HepG2 (cell line): ENCODE results near the gene MEPE.

ENCODE experiments used
- ARNT ChIP-seq: fragments of 450-650 bp; IDR thresholded peaks from 2 replicates; pipeline ENCODE4 v1.6.1; 2017
- CHD4 ChIP-seq: fragments of 200-600 bp; sonication (generic); IDR thresholded peaks from 2 replicates; pipeline ENCODE4 v1.7.0; 2017; ENCODE audit warnings: mild to moderate bottlenecking, low read length, borderline replicate concordance
- CTCF ChIP-seq: sonication (generic); formaldehyde crosslinking; IDR thresholded peaks from 2 replicates; pipeline ENCODE4 v1.5.0; 2020; ENCODE audit warnings: mild to moderate bottlenecking, missing genetic modification reagents, moderate library complexity
- DMTF1 ChIP-seq: sonication (generic); formaldehyde crosslinking; IDR thresholded peaks from 2 replicates; pipeline ENCODE4 v1.4.0; 2020; ENCODE audit warnings: mild to moderate bottlenecking, missing genetic modification reagents
- EP300 ChIP-seq, 3 experiments: sonication (generic) in 1 of 3; formaldehyde crosslinking in 1 of 3; IDR thresholded peaks; 2 replicates each; pipeline versions ENCODE4 v1.5.1 to v1.6.1; 2011 to 2020; ENCODE audit warnings: low read depth in 2 of 3, low read length in 2 of 3, borderline replicate concordance in 1 of 3, improper control_type of control experiment in 1 of 3, mild to moderate bottlenecking in 1 of 3, missing genetic modification reagents in 1 of 3, moderate library complexity in 1 of 3
- GABPA ChIP-seq, 2 experiments: IDR thresholded peaks; 2 replicates each; pipeline ENCODE4 v1.6.1; 2011 to 2016; ENCODE audit warnings: low read depth in 2 of 2, low read length in 1 of 2, missing biosample characterization in 1 of 2, missing genetic modification characterization in 1 of 2
- YY1 ChIP-seq: IDR thresholded peaks from 2 replicates; pipeline ENCODE4 v1.6.1; 2011; ENCODE audit warnings: low read length, low read depth, moderate library complexity, mild to moderate bottlenecking; ENCODE audit not compliant: insufficient read depth, insufficient replicate concordance
- TF ChIP-seq, protein P1 (sequence below): sonication (generic); formaldehyde crosslinking; IDR thresholded peaks from 2 replicates; pipeline ENCODE4 v1.5.0; 2020; ENCODE audit warnings: mild to moderate bottlenecking, low read depth, missing genetic modification reagents, borderline replicate concordance
- TF ChIP-seq, protein P2 (sequence below): sonication (generic); formaldehyde crosslinking; IDR thresholded peaks from 2 replicates; pipeline ENCODE4 v1.8.1; 2023; ENCODE audit warnings: mild to moderate bottlenecking, inconsistent platforms, moderate library complexity, missing genetic modification reagents, borderline replicate concordance
- TF ChIP-seq, protein P3 (sequence below): sonication (generic); formaldehyde crosslinking; IDR thresholded peaks from 2 replicates; pipeline ENCODE4 v1.5.1; 2020; ENCODE audit warnings: mild to moderate bottlenecking, missing genetic modification reagents, moderate library complexity
- TF ChIP-seq, protein P4 (sequence below): sonication (generic); formaldehyde crosslinking; IDR thresholded peaks from 2 replicates; pipeline ENCODE4 v1.4.0; 2020; ENCODE audit warnings: low read depth, mild to moderate bottlenecking, missing genetic modification reagents

DNA sequence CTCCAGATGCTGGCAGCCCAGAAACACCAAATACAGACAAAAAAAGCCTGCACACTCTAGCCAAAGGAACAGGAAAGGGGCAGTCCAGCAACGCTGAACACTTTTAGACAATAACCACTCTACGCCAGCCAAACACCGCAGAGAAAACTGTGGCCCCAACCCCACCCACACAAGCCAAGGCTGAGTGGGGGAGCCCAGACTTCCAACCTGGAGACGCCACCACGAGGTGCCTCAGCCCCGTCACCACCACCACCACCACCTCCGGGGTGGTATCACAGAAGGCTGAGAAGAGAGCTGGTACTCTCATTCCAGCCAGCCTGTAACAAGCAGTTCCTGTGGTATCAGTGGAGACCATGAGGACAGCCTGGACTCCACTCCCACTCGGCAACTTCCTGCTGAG lies 22.8 kb downstream of the MEPE start:
- TF ChIP-seq, protein P1, sequence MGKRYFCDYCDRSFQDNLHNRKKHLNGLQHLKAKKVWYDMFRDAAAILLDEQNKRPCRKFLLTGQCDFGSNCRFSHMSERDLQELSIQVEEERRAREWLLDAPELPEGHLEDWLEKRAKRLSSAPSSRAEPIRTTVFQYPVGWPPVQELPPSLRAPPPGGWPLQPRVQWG = no peak
- TF ChIP-seq, protein P2, sequence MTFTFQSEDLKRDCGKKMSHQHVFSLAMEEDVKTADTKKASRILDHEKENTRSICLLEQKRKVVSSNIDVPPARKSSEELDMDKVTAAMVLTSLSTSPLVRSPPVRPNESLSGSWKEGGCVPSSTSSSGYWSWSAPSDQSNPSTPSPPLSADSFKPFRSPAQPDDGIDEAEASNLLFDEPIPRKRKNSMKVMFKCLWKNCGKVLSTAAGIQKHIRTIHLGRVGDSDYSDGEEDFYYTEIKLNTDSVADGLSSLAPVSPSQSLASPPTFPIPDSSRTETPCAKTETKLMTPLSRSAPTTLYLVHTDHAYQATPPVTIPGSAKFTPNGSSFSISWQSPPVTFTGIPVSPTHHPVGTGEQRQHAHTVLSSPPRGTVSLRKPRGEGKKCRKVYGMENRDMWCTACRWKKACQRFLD = no peak
- TF ChIP-seq GABPA (IDR thresholded peaks at IDR 0.05; ENCODE audit: low read depth, low read length) (no peak), GABPA (CRISPR knock-in tag; IDR thresholded peaks at IDR 0.05; ENCODE audit: low read depth) (no peak), YY1 (no peak), CTCF (CRISPR knock-in tag) (no peak), EP300 (IDR thresholded peaks at IDR 0.05; ENCODE audit: low read depth in 2 of 2, low read length in 2 of 2) (no peak), EP300 (CRISPR knock-in tag; IDR thresholded peaks at IDR 0.05; ENCODE audit: borderline replicate concordance) (no peak), CHD4 (no peak), ARNT (no peak), DMTF1 (CRISPR knock-in tag) (no peak)
- TF ChIP-seq, protein P3, sequence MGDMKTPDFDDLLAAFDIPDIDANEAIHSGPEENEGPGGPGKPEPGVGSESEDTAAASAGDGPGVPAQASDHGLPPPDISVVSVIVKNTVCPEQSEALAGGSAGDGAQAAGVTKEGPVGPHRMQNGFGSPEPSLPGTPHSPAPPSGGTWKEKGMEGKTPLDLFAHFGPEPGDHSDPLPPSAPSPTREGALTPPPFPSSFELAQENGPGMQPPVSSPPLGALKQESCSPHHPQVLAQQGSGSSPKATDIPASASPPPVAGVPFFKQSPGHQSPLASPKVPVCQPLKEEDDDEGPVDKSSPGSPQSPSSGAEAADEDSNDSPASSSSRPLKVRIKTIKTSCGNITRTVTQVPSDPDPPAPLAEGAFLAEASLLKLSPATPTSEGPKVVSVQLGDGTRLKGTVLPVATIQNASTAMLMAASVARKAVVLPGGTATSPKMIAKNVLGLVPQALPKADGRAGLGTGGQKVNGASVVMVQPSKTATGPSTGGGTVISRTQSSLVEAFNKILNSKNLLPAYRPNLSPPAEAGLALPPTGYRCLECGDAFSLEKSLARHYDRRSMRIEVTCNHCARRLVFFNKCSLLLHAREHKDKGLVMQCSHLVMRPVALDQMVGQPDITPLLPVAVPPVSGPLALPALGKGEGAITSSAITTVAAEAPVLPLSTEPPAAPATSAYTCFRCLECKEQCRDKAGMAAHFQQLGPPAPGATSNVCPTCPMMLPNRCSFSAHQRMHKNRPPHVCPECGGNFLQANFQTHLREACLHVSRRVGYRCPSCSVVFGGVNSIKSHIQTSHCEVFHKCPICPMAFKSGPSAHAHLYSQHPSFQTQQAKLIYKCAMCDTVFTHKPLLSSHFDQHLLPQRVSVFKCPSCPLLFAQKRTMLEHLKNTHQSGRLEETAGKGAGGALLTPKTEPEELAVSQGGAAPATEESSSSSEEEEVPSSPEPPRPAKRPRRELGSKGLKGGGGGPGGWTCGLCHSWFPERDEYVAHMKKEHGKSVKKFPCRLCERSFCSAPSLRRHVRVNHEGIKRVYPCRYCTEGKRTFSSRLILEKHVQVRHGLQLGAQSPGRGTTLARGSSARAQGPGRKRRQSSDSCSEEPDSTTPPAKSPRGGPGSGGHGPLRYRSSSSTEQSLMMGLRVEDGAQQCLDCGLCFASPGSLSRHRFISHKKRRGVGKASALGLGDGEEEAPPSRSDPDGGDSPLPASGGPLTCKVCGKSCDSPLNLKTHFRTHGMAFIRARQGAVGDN (CRISPR knock-in tag) = no peak
- TF ChIP-seq, protein P4, sequence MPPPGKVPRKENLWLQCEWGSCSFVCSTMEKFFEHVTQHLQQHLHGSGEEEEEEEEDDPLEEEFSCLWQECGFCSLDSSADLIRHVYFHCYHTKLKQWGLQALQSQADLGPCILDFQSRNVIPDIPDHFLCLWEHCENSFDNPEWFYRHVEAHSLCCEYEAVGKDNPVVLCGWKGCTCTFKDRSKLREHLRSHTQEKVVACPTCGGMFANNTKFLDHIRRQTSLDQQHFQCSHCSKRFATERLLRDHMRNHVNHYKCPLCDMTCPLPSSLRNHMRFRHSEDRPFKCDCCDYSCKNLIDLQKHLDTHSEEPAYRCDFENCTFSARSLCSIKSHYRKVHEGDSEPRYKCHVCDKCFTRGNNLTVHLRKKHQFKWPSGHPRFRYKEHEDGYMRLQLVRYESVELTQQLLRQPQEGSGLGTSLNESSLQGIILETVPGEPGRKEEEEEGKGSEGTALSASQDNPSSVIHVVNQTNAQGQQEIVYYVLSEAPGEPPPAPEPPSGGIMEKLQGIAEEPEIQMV (CRISPR knock-in tag) = no peak
